ENCODE results near the gene CACNA1G.

DNA sequence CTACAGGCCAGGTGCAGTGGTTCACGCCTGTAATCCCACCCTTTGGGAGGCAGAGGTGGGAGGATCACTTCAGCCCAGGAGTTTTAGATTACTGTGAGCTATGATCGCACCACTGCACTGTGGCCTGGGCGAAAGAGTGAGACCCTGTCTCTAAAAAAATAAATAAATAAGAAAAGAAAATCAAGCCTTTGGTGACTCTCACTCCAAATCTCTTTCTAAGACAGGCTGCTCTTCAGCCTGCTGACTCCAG lies 75.1 kb downstream of the CACNA1G start:
- TF ChIP-seq, protein P1, sequence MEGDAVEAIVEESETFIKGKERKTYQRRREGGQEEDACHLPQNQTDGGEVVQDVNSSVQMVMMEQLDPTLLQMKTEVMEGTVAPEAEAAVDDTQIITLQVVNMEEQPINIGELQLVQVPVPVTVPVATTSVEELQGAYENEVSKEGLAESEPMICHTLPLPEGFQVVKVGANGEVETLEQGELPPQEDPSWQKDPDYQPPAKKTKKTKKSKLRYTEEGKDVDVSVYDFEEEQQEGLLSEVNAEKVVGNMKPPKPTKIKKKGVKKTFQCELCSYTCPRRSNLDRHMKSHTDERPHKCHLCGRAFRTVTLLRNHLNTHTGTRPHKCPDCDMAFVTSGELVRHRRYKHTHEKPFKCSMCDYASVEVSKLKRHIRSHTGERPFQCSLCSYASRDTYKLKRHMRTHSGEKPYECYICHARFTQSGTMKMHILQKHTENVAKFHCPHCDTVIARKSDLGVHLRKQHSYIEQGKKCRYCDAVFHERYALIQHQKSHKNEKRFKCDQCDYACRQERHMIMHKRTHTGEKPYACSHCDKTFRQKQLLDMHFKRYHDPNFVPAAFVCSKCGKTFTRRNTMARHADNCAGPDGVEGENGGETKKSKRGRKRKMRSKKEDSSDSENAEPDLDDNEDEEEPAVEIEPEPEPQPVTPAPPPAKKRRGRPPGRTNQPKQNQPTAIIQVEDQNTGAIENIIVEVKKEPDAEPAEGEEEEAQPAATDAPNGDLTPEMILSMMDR (IDR thresholded peaks at IDR 0.05; ENCODE audit: insufficient read depth, low read depth, low read length) = no peak
- TF ChIP-seq EZH2 (IDR thresholded peaks at IDR 0.05; ENCODE audit: insufficient read depth, low read length) = no peak
